Uterine smooth muscle cell (primary cell): ENCODE results near the gene ALG10. TPM values are rescaled to one million over a fixed set of nuclear protein-coding genes. Genes with fewer than 3 reads are reported as not detected.

ENCODE experiments used
- total RNA-seq: library from RNA; depleted of rRNA; stranded (reverse); fragments of >200 nt; gene quantifications from 2 replicates; pipeline ENCODE4 v1.2.3, GENCODE V29; 2014

The ALG10 gene, protein sequence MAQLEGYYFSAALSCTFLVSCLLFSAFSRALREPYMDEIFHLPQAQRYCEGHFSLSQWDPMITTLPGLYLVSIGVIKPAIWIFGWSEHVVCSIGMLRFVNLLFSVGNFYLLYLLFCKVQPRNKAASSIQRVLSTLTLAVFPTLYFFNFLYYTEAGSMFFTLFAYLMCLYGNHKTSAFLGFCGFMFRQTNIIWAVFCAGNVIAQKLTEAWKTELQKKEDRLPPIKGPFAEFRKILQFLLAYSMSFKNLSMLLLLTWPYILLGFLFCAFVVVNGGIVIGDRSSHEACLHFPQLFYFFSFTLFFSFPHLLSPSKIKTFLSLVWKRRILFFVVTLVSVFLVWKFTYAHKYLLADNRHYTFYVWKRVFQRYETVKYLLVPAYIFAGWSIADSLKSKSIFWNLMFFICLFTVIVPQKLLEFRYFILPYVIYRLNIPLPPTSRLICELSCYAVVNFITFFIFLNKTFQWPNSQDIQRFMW
- 6.2 and 13.6 TPM in 2 replicates for total RNA-seq

DNA sequence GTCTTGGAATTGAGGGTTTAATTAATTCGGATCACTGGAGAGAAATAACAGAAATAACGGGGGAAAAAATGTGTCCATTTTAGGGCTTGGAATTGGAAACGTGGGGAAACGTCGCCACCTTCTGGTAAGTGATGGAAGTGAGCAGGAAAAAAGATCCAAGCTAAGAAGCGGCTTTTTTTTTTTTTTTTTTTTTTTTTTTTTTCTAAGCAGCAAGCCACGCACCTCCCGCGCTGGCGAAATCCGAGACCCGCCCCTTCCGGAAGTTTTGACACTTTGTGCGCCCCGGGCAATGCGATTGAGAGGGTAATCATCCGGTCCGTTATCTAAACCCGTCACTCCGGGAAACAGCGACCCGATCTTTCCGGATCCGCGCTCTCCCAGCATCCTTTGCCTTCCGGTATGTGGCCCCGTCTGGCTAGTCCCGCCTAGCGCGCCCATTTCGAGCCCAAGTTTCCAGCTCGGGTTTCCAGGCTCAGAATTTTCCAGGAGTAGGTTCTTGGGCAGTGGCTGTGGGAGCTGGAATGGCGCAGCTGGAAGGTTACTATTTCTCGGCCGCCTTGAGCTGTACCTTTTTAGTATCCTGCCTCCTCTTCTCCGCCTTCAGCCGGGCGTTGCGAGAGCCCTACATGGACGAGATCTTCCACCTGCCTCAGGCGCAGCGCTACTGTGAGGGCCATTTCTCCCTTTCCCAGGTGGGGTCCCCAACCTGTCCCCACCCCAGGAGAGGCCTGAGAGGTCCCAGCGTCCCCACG lies at the start of gene ALG10:
ALG10 (plus strand) TSS at position 418 of the 752 bp plus-strand sequence; CDS start at position 522, 104 bp downstream.

